ENCODE results near the gene NUDT14.

- TF ChIP-seq CTCF (IDR thresholded peaks at IDR 0.05) (no peak), EP300 (IDR thresholded peaks at IDR 0.05; ENCODE audit: low read depth) (no peak), POLR2A (IDR thresholded peaks at IDR 0.05) (no peak), POLR2AphosphoS5 (IDR thresholded peaks at IDR 0.05) (no peak)
These were observed 40.6 kb upstream of the NUDT14 start for GRCh38 chr14:105221598-105222178.

All from transverse colon (tissue), 4 donors.